ENCODE results near the gene SIGLEC7. TPM values are rescaled to one million over a fixed set of nuclear protein-coding genes. Genes with fewer than 3 reads are reported as not detected.

SIGLEC7 gene
- total RNA-seq, 1 experiment from 2014 or later, result not detected

DNA sequence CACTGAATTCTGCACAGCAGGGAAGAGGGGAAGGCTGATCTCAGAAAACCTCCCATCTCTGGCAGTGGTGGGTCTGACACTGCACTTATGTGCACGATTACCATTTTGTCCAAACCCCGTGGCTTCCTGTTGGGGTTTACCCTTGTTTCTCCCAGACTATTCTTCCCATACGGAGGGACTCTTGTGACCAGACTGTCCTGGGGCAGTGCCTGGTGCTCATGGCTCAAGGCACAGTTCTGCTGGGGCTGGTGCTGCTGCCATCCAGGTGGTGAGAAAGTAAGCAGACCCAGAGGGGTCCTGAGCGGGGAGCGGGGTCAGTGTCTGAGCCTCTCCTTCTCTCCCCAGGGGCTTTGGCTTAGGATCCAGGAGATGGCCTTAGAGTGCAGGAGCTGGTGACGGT is 22.5 kb upstream of the SIGLEC7 start:
- no peak overlapping the region for H3K4me3 Mint-ChIP-seq (ENCODE audit: unreplicated experiment)

DNA sequence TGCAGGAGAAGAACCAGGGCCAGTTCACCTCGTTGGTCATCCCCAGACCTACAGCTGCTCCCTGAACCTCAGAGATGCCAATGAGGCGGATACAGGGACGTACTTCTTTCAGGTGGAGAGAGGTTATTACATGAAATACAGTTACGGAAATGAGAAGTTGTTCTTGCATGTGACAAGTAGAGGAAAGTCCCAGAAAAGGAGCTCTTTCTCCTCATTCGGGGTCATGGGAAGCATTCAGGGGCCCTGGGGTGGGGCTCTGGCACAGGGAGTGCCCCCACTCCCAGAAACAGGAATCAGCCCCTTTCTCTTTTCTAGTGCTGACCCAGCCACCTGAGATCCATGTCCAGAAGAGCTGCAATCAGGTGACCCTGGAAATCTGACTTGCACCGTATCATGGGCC is 21.9 kb upstream of the SIGLEC7 start:
- H3K4me1 ChIP-seq, result no peaks in the 10 kb centered on the region
- Mint-ChIP-seq H3K27ac (ENCODE audit: unreplicated experiment) (no peak overlapping the region), H3K9me3 (ENCODE audit: unreplicated experiment) (no peaks in the 10 kb centered on the region), H3K36me3 (ENCODE audit: insufficient read depth, unreplicated experiment) (no peaks in the 10 kb centered on the region), H3K4me3 (ENCODE audit: unreplicated experiment) (no peak overlapping the region), H3K4me1 (ENCODE audit: low read depth, unreplicated experiment) (no peaks in the 10 kb centered on the region), H3K27me3 (ENCODE audit: insufficient read depth, unreplicated experiment) (peaks cover 8% of the 10 kb centered on the region)
- no TSS peak for BruUV-seq (replicated peaks)
- H3K4me3 ChIP-seq (ENCODE audit: low read depth, low read length), result no peak overlapping the region
- TF ChIP-seq, protein P1, sequence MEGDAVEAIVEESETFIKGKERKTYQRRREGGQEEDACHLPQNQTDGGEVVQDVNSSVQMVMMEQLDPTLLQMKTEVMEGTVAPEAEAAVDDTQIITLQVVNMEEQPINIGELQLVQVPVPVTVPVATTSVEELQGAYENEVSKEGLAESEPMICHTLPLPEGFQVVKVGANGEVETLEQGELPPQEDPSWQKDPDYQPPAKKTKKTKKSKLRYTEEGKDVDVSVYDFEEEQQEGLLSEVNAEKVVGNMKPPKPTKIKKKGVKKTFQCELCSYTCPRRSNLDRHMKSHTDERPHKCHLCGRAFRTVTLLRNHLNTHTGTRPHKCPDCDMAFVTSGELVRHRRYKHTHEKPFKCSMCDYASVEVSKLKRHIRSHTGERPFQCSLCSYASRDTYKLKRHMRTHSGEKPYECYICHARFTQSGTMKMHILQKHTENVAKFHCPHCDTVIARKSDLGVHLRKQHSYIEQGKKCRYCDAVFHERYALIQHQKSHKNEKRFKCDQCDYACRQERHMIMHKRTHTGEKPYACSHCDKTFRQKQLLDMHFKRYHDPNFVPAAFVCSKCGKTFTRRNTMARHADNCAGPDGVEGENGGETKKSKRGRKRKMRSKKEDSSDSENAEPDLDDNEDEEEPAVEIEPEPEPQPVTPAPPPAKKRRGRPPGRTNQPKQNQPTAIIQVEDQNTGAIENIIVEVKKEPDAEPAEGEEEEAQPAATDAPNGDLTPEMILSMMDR (IDR thresholded peaks at IDR 0.05; ENCODE audit: insufficient read depth in 1 of 2, low read depth in 1 of 2, low read length in 1 of 2, severe bottlenecking in 1 of 2, unreplicated experiment in 1 of 2), result no peak
- CTCF ChIA-PET, result no interaction called here
- no peaks in the 10 kb centered on the region for H3K9me3 ChIP-seq
- H3K27me3 ChIP-seq (replicated peaks; ENCODE audit: control insufficient read depth, insufficient read depth, low read length), result no peaks in the 10 kb centered on the region
- intact Hi-C loops (cut with micrococcal nuclease; ENCODE audit: unreplicated experiment), result no loop called here
- no peaks in the 10 kb centered on the region for H3K36me3 ChIP-seq (ENCODE audit: control insufficient read depth, insufficient read depth, low read length)
- DNase-seq, result no peak
- POLR2A ChIA-PET, result no interaction called here

More for the DNA sequence above, 22.5 kb upstream of the SIGLEC7 start:
- Histone ChIP-seq H3K4me3 (ENCODE audit: low read depth, low read length) (no peak overlapping the region), H3K27me3 (replicated peaks; ENCODE audit: control insufficient read depth, insufficient read depth, low read length) (no peaks in the 10 kb centered on the region), H3K4me1 (no peaks in the 10 kb centered on the region), H3K9me3 (no peaks in the 10 kb centered on the region), H3K36me3 (ENCODE audit: control insufficient read depth, insufficient read depth, low read length) (no peaks in the 10 kb centered on the region)
- H3K27me3 Mint-ChIP-seq (ENCODE audit: insufficient read depth, unreplicated experiment), result peaks cover 11% of the 10 kb centered on the region
- no peaks in the 10 kb centered on the region for H3K36me3 Mint-ChIP-seq (ENCODE audit: insufficient read depth, unreplicated experiment)
- BruUV-seq (replicated peaks), result no TSS peak
- H3K4me1 Mint-ChIP-seq (ENCODE audit: low read depth, unreplicated experiment), result no peaks in the 10 kb centered on the region
- no peak for DNase-seq
- intact Hi-C loops (cut with micrococcal nuclease; ENCODE audit: unreplicated experiment), result no loop called here
- TF ChIP-seq, protein P1 (IDR thresholded peaks at IDR 0.05; ENCODE audit: insufficient read depth in 1 of 2, low read depth in 1 of 2, low read length in 1 of 2, severe bottlenecking in 1 of 2, unreplicated experiment in 1 of 2), result no peak
- ChIA-PET POLR2A (no interaction called here), CTCF (no interaction called here)
- no peaks in the 10 kb centered on the region for H3K9me3 Mint-ChIP-seq (ENCODE audit: unreplicated experiment)
- H3K27ac Mint-ChIP-seq (ENCODE audit: unreplicated experiment), result no peak overlapping the region

DNA sequence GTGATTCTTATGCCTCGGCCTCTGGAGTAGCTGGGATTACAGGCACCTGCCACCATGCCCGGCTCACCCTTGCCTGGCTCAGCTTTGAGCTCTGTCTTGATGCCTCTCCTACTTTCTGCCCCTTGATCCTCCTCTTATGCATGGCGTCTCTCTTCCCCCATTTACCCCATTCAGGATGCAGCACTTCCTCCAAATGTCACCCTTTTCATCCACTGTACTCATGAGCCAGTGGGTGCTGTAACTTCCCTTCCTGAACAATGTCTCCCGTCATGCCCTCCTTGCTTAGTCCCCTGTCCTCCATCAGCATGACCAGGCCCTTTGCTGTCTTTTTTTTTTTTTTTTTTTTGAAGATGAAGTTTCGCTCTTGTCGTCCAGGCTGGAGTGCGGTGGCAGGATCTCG is 20.8 kb upstream of the SIGLEC7 start:
- H3K27me3 Mint-ChIP-seq (ENCODE audit: insufficient read depth, unreplicated experiment), result peaks cover 8% of the 10 kb centered on the region
- Histone ChIP-seq H3K27me3 (replicated peaks; ENCODE audit: control insufficient read depth, insufficient read depth, low read length) (no peaks in the 10 kb centered on the region), H3K36me3 (ENCODE audit: control insufficient read depth, insufficient read depth, low read length) (no peaks in the 10 kb centered on the region), H3K4me3 (ENCODE audit: low read depth, low read length) (no peak overlapping the region), H3K9me3 (no peaks in the 10 kb centered on the region), H3K4me1 (no peaks in the 10 kb centered on the region)
- no TSS peak for BruUV-seq (replicated peaks)
- TF ChIP-seq, protein P1 (IDR thresholded peaks at IDR 0.05; ENCODE audit: insufficient read depth in 1 of 2, low read depth in 1 of 2, low read length in 1 of 2, severe bottlenecking in 1 of 2, unreplicated experiment in 1 of 2), result no peak
- intact Hi-C loops (cut with micrococcal nuclease; ENCODE audit: unreplicated experiment), result no loop called here
- ChIA-PET POLR2A (no interaction called here), CTCF (no interaction called here)
- DNase-seq, result no peak
- no peaks in the 10 kb centered on the region for H3K36me3 Mint-ChIP-seq (ENCODE audit: insufficient read depth, unreplicated experiment)
- H3K9me3 Mint-ChIP-seq (ENCODE audit: unreplicated experiment), result no peaks in the 10 kb centered on the region
- no peak overlapping the region for H3K27ac Mint-ChIP-seq (ENCODE audit: unreplicated experiment)
- H3K4me3 Mint-ChIP-seq (ENCODE audit: unreplicated experiment), result no peak overlapping the region
- no peaks in the 10 kb centered on the region for H3K4me1 Mint-ChIP-seq (ENCODE audit: low read depth, unreplicated experiment)
